Measurements from ENCODE around the gene RAMP3. TPM values are rescaled to one million over a fixed set of nuclear protein-coding genes. Genes with fewer than 3 reads are reported as not detected.

RAMP3 gene
- total RNA-seq, 1 experiment from 2014 or later: not detected

GRCh38 chr7:45198986-45199385 lies 41.4 kb downstream of the RAMP3 start:
- Histone ChIP-seq H3K27me3 (ENCODE audit: insufficient read depth, low read depth) (peaks cover 95% of the 10 kb centered on the region), H3K4me3 (no peak overlapping the region), H3K4me2 (no peak overlapping the region), H3K9me3 (ENCODE audit: insufficient read depth, low read depth) (no peaks in the 10 kb centered on the region), H4K20me1 (ENCODE audit: insufficient read depth) (no peaks in the 10 kb centered on the region), H3K4me1 (replicated peaks; ENCODE audit: insufficient read depth) (0 out of 2 replicates have a peak, but pooled peaks cover 2% of the 10 kb centered on the region), H3K36me3 (ENCODE audit: low read depth) (no peaks in the 10 kb centered on the region), H3K27ac (no peak overlapping the region), H3K79me2 (ENCODE audit: low read depth) (no peaks in the 10 kb centered on the region), H2AFZ (no peak overlapping the region), H3K9me2 (ENCODE audit: insufficient read depth) (no peaks in the 10 kb centered on the region), H3F3A (ENCODE audit: insufficient read depth, low read depth) (no peaks in the 10 kb centered on the region)
- ChIA-PET CTCF (no interaction called here), POLR2A (ENCODE audit: unreplicated experiment) (no interaction called here)
- no peak for TF ChIP-seq EZH2 (IDR thresholded peaks at IDR 0.05; ENCODE audit: low read depth)
- TF ChIP-seq, protein P1, sequence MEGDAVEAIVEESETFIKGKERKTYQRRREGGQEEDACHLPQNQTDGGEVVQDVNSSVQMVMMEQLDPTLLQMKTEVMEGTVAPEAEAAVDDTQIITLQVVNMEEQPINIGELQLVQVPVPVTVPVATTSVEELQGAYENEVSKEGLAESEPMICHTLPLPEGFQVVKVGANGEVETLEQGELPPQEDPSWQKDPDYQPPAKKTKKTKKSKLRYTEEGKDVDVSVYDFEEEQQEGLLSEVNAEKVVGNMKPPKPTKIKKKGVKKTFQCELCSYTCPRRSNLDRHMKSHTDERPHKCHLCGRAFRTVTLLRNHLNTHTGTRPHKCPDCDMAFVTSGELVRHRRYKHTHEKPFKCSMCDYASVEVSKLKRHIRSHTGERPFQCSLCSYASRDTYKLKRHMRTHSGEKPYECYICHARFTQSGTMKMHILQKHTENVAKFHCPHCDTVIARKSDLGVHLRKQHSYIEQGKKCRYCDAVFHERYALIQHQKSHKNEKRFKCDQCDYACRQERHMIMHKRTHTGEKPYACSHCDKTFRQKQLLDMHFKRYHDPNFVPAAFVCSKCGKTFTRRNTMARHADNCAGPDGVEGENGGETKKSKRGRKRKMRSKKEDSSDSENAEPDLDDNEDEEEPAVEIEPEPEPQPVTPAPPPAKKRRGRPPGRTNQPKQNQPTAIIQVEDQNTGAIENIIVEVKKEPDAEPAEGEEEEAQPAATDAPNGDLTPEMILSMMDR (conservative IDR thresholded peaks at IDR 0.05): no peak
- BruUV-seq (replicated peaks): no TSS peak
- intact Hi-C loops (cut with micrococcal nuclease; ENCODE audit: unreplicated experiment): no loop called here
- no peak for DNase-seq

GRCh38 chr7:45199506-45199905 lies 41.9 kb downstream of the RAMP3 start:
- TF ChIP-seq, protein P1 (conservative IDR thresholded peaks at IDR 0.05): no peak
- TF ChIP-seq EZH2 (IDR thresholded peaks at IDR 0.05; ENCODE audit: low read depth): no peak
- BruUV-seq (replicated peaks): no TSS peak

GRCh38 chr7:45202625-45203024 lies 45.0 kb downstream of the RAMP3 start:
- DNase-seq: no peak
- no TSS peak for BruUV-seq (replicated peaks)
- Histone ChIP-seq H2AFZ (no peak overlapping the region), H3K27ac (no peak overlapping the region), H3K4me3 (no peak overlapping the region), H3K27me3 (ENCODE audit: insufficient read depth, low read depth) (peaks cover 95% of the 10 kb centered on the region), H3K36me3 (ENCODE audit: low read depth) (no peaks in the 10 kb centered on the region), H3K4me2 (no peak overlapping the region), H3K9me2 (ENCODE audit: insufficient read depth) (no peaks in the 10 kb centered on the region), H3K4me1 (replicated peaks; ENCODE audit: insufficient read depth) (0 out of 2 replicates have a peak, but pooled peaks cover 6% of the 10 kb centered on the region), H3F3A (ENCODE audit: insufficient read depth, low read depth) (no peaks in the 10 kb centered on the region), H3K79me2 (ENCODE audit: low read depth) (no peaks in the 10 kb centered on the region), H3K9me3 (ENCODE audit: insufficient read depth, low read depth) (no peaks in the 10 kb centered on the region), H4K20me1 (ENCODE audit: insufficient read depth) (no peaks in the 10 kb centered on the region)
- ChIA-PET POLR2A (ENCODE audit: unreplicated experiment) (no interaction called here), CTCF (no interaction called here)
- TF ChIP-seq EZH2 (IDR thresholded peaks at IDR 0.05; ENCODE audit: low read depth): no peak
- TF ChIP-seq, protein P1 (conservative IDR thresholded peaks at IDR 0.05): no peak
- intact Hi-C loops (cut with micrococcal nuclease; ENCODE audit: unreplicated experiment): no loop called here

More at GRCh38 chr7:45199506-45199905, 41.9 kb downstream of the RAMP3 start:
- no peaks in the 10 kb centered on the region for H3K9me3 ChIP-seq (ENCODE audit: insufficient read depth, low read depth)
- peaks cover 95% of the 10 kb centered on the region for H3K27me3 ChIP-seq (ENCODE audit: insufficient read depth, low read depth)
- no peaks in the 10 kb centered on the region for H3K36me3 ChIP-seq (ENCODE audit: low read depth)
- H3K4me3 ChIP-seq: no peak overlapping the region
- 0 out of 2 replicates have a peak, but pooled peaks cover 6% of the 10 kb centered on the region for H3K4me1 ChIP-seq (replicated peaks; ENCODE audit: insufficient read depth)
- H3K9me2 ChIP-seq (ENCODE audit: insufficient read depth): no peaks in the 10 kb centered on the region
- H3K27ac ChIP-seq: no peak overlapping the region
- no peak overlapping the region for H2AFZ ChIP-seq
- intact Hi-C loops (cut with micrococcal nuclease; ENCODE audit: unreplicated experiment): no loop called here
- POLR2A ChIA-PET (ENCODE audit: unreplicated experiment): no interaction called here
- no peak for DNase-seq
- H3K79me2 ChIP-seq (ENCODE audit: low read depth): no peaks in the 10 kb centered on the region
- no peaks in the 10 kb centered on the region for H3F3A ChIP-seq (ENCODE audit: insufficient read depth, low read depth)
- no peak overlapping the region for H3K4me2 ChIP-seq
- no peaks in the 10 kb centered on the region for H4K20me1 ChIP-seq (ENCODE audit: insufficient read depth)
- CTCF ChIA-PET: no interaction called here
